GM21737 (cell line): ENCODE data around the gene SYN1.
A peak's percentile ranks its signal among the peaks of the same experiment; 100 is the strongest.
"Not testable (repeated sequence)": the region's sequence is repeated elsewhere in the genome, so short reads cannot be mapped to it uniquely, and the experiment has no call there.

ENCODE experiments used
- ATAC-seq: cut with Tn5 transposase; IDR thresholded peaks from one replicate; pipeline ENCODE4 v1.9.1; 2021; ENCODE audit warnings: mild to moderate bottlenecking, moderate library complexity; ENCODE audit not compliant: unreplicated experiment

Gene SYN1

GRCh38 chrX:47619486-47620302 is at the start of gene SYN1:
SYN1 (minus strand) TSS chrX:47619857; CDS start chrX:47619728, 129 bp downstream.
- ATAC-seq: peak; percentile 72

DNA sequence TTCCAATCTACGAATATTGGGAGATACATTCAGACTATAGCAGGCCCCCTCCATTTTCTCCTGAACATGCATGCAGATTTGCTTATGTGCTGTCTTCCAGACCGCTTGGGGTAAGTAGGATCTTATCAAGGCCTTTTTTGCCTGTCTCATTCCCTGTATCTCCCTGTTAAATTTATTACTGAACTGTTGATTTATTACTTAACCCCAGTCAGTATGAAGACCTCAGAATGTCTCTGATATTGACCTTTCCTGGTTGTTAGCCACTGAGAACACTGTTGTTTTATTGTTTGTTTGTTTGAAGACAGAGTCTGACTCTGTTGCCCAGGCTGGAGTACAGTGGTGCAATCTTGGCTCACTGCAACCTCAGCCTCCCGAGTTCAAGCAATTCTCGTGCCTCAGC is 46.1 kb upstream of the SYN1 start:
- ATAC-seq: not testable (repeated sequence)

- no peak for ATAC-seq
These were observed 45.1 kb upstream of the SYN1 start for GRCh38 chrX:47664737-47665136.

GRCh38 chrX:47662144-47662657 is 42.5 kb upstream of the SYN1 start:
- no peak for ATAC-seq

DNA sequence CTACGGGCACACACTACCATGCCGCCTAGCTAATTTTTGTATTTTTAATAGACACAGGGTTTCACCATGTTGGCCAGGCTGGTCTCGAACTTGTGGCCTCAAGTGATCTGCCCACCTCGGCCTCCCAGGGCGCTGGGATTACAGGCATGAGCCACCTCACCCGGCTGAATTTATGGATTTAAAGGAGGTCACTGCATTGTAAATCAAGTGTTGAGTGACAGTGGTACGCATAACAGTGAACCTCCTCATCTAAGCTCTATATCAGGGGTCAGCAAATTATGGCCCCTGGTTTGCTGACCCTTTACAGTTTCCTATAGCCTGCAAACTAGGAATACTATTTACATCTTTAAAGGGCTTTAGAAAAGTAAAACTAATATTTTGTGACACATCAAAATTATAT is 41.9 kb upstream of the SYN1 start:
- no peak for ATAC-seq

- ATAC-seq: no peak
These were observed 39.7 kb upstream of the SYN1 start for GRCh38 chrX:47659421-47659726.

DNA sequence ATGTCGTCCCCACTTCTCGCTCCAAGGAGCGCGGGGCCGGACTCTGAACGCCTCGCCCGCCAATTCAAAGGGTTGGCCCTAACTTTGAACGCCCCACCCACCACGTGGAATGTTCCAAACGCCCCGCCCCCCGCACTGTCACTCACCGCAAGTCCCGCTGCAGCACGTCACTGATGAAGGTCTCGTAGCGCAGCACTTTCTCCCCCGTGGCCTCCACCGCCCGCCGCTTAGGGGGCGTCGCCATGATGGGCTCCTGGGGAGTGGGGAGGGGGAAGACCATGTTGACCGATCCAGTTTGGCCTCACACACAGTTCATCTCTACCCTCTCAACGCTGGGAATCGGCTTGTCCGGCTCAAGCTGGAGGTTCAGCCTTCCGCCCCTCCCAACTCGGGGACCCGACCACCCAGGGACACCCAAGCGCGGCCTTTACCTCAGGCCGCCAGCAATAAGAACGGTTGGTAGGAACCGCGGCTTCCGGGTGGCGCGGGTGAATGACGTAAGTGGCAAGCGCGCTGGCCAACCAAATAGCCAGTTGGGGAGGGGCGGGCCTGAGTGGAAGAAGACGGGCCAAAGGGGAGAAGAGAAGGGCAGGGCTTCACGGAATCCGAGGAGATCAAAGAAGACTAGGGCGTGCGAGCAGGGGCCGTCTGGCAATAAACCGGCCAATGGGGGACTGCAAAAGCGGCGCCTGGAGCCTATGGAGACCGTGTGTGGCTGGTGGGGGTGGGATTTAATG is 39.2 kb upstream of the SYN1 start, which contains the start of gene UXT:
Gene UXT (minus strand): TSS at position 497 of the 737 bp plus-strand sequence. CDS start 253 bp downstream, at position 244.
- ATAC-seq: peak; percentile 74

DNA sequence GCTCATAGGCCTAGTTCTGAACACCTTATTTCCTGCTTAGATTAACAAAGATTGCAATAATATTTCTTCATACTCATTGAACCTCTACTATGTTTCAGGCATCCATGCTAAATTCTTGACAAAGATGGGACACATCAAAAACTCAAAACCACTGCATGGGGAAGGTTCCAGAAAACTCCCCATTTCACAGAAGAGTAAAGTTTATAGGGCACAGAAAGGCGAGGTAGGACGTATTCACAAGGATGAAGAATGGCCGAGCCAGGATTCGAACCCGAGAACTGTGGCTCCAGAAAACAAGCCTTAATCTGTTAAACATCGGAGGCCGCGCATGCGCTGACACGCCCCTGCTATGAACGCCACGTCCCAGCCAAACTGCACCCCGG is 38.6 kb upstream of the SYN1 start:
- ATAC-seq: no peak

DNA sequence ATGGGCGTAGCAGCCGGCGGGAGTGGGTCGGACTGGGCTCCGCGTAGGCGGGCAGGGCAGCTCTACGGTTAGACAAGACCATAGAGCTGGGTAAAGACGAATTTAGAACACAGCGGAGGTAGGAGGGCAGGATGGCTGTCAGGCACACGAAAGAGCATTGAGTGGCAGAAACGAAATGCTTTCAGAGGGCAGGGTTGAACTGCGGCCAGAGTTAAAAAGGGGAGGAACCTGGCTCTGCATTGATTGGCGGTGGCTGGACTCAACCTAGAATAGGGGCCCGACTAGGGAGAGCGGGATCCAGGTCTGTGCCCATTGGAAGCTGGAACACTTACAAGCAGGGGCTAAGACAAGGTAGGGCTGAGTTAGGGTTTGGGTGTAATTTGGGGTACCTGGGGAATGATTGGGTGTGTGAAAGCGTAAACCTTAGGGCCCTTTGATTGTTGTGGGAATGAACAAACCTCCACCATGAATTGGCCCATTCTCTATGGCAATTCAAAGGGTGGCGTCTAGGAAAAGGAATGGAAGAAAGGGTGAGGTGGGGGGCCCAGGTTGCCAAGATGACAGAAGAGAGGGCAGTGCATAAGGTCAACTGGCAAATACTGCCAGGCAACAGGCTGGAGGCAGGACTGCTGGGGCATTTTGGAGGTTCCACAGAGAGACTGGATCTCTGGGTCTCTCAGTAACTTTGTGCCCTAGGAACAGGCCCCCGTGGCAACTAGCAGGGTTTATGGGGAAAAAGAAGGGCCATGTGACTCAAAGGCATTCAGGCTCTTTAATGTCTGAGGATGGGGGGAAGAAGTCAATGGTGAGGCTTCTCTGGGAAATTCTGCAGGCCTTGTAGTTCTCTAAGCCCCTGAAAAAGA is 31.6 kb upstream of the SYN1 start:
- no peak for ATAC-seq

- peak; percentile 94 for ATAC-seq
These were observed 30.7 kb upstream of the SYN1 start, which contains the start of gene ELK1 for GRCh38 chrX:47650164-47651042. ELK1 (minus strand) TSS chrX:47650563; CDS start chrX:47641441, 9,122 bp downstream.

DNA sequence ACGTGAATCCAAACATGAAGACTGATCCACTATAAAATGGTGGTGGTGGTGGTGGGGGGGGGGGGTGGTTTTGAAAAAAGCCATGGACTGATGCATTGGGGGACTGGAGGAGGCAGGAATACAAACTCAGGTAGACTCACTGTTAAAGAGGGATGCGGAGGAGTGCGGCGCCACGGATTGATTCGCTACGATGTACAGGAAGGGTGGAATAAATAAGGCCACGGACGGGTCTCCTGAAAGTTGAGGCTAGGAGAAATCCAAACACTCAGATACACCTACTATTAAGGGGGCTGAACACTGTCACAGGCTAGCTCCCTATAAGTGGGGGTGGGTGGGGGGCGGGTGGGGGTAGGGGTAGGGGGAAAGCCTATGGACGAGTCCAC is 30.1 kb upstream of the SYN1 start:
- ATAC-seq: no peak

- ATAC-seq: no peak
These were observed 29.6 kb upstream of the SYN1 start for GRCh38 chrX:47649271-47649670.

- ATAC-seq: no peak
These were observed 28.7 kb upstream of the SYN1 start for GRCh38 chrX:47648376-47648775.

GRCh38 chrX:47646636-47647035 is 27.0 kb upstream of the SYN1 start:
- ATAC-seq: no peak

- no peak for ATAC-seq
These were observed 25.9 kb upstream of the SYN1 start for GRCh38 chrX:47645530-47645929.

- ATAC-seq: no peak
These were observed 25.0 kb upstream of the SYN1 start for GRCh38 chrX:47644557-47645091.

DNA sequence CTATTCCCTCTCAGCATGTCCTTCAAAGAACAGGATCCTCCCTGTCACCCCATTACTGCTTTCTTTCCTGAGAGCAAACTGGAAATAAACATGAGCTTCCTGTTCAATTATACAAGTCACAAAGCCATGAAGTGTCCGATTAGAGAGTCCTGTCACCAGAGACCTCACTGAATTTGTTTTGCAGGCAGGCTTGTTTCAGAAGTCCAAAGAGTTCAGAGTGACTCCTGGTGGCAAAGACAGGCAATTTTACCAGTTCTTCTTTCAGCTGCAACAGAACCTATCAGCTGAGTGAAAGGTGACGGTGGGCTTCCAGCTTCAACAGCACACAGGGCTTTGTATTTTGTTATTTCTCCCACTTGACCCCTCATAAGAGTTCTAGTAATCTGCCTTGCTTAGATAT is 24.3 kb upstream of the SYN1 start:
- no peak for ATAC-seq

DNA sequence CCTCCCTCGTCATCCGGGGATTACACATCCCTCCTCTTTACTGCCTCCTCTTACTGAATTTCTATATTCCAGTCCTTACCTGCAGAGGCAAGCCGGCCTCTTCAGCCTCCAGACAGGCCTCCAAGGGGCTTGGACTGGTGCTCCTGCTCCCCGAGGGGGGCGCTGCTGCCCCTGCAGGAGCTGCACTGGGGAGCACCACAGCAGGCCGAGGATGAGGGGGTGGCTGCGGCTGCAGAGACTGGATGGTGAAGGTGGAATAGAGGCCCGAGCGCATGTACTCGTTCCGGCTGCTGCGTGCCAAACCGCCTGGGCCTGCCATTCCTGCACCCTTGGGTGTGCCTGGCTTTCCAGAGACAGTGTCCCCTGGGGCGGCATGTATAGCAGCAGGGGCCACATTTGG is 19.2 kb upstream of the SYN1 start:
- no peak for ATAC-seq

GRCh38 chrX:47637546-47638195 is 18.0 kb upstream of the SYN1 start:
- peak; percentile 60 for ATAC-seq
